Measurements from ENCODE around the gene SLC24A3. TPM values are rescaled to one million over a fixed set of nuclear protein-coding genes. Genes with fewer than 3 reads are reported as not detected.

The SLC24A3 gene
- total RNA-seq, 1 donor from 2014 or later: 14.0 TPM

DNA sequence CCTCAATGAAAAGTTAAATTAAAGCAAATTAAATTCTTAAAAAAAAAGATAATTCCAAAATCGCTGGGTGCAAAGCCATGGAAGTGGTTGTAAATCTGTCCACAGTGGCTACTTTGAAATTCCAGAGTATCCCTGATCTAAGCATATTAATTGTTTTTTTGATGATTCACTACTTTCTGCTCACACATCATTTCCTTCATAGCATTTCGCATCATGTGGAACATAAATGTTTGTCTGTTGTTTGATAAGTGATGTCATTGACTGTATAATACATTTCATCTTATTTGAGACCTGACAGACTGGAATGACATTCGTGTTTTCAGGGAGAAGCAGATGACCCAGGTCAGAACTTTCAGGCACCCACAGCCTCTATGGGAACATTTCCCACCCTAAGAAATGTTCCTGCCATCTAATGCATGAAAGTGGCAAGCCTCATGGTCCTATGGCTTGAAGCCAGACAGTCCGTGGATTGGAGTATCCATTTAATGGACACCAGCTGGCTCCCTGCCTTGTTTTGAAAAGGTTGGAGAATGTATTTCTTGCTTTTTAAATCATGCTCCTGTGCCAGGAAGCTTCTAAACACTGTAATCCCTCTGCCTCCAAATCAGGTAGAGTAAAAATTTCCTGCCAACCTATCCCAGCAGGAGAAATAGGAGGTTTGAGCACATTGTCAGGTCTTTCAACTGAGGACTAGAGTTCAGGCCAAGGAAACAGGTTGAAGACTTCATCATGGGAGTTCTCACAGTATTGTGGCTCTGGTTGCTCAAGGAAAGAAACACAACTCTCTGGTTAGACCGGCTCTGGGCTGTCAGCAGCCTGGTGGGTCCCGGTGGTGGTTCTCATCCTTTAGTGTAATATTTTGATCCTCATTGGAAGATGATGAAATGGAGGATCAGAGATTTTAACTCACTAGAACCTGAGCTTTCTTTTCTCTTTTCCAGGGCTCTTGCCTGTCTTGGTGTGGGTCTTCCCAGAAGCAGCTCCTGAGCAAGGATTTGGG lies 157.9 kb downstream of the SLC24A3 start:
- H3K9me3 Mint-ChIP-seq: peaks cover 6% of the 10 kb centered on the region
- DNase-seq (ENCODE audit: extremely low spot score, unreplicated experiment): no peak
- no peak overlapping the region for H3K27ac Mint-ChIP-seq
- TF ChIP-seq, protein P1, sequence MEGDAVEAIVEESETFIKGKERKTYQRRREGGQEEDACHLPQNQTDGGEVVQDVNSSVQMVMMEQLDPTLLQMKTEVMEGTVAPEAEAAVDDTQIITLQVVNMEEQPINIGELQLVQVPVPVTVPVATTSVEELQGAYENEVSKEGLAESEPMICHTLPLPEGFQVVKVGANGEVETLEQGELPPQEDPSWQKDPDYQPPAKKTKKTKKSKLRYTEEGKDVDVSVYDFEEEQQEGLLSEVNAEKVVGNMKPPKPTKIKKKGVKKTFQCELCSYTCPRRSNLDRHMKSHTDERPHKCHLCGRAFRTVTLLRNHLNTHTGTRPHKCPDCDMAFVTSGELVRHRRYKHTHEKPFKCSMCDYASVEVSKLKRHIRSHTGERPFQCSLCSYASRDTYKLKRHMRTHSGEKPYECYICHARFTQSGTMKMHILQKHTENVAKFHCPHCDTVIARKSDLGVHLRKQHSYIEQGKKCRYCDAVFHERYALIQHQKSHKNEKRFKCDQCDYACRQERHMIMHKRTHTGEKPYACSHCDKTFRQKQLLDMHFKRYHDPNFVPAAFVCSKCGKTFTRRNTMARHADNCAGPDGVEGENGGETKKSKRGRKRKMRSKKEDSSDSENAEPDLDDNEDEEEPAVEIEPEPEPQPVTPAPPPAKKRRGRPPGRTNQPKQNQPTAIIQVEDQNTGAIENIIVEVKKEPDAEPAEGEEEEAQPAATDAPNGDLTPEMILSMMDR (conservative IDR thresholded peaks at IDR 0.05): no peak
- no peaks in the 10 kb centered on the region for H3K27me3 Mint-ChIP-seq
- peaks cover 4% of the 10 kb centered on the region for H3K36me3 Mint-ChIP-seq
- H3K4me3 Mint-ChIP-seq: no peak overlapping the region
- peaks cover 11% of the 10 kb centered on the region for H3K4me1 Mint-ChIP-seq (ENCODE audit: unreplicated experiment)

DNA sequence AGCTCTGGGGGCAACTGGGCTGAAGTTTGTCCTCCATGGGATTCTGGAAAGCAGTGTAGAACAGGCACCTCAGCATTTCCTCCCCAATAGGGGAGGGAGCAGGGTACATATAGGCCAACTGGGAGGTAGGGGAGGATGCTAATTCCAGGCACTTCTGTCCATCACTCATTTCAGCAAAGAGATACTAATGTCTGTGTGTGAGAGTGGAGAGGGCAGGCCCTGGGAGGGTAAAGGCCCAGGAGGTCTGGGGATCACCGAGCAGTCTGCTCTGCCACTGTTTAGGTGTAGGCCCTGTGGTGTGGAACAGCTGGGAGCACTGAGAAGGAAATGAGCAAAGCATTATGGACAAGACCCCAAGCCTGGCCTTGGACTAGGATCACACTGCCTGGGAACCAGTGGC lies 158.7 kb downstream of the SLC24A3 start:
- peaks cover 4% of the 10 kb centered on the region for H3K36me3 Mint-ChIP-seq

DNA sequence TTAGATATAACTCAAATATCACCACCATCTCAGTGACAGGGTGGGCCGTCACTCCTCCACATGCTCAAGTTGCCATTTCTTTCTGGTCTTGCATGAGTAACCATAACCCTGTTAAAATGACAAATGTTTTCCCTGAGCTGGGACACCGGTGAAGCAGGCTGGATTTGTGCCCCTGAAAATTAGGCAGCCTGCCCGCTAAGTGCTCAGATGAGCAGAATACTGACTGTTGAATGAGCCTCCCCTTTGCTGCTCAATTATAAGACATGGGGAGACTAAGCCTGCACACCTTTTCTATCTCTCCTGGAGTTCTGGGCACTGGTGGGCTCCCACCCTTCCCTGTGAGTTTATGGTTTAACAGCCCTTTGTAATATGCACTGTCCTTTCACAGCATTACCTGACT lies 161.8 kb downstream of the SLC24A3 start:
- H3K9me3 Mint-ChIP-seq: no peaks in the 10 kb centered on the region
- peaks cover 4% of the 10 kb centered on the region for H3K4me1 Mint-ChIP-seq (ENCODE audit: unreplicated experiment)
- TF ChIP-seq, protein P1 (conservative IDR thresholded peaks at IDR 0.05): no peak
- H3K27me3 Mint-ChIP-seq: no peaks in the 10 kb centered on the region
- no peak for DNase-seq (ENCODE audit: extremely low spot score, unreplicated experiment)
- peaks cover 4% of the 10 kb centered on the region for H3K36me3 Mint-ChIP-seq
- H3K27ac Mint-ChIP-seq: no peak overlapping the region
- H3K4me3 Mint-ChIP-seq: no peak overlapping the region

More for the DNA sequence above, 158.7 kb downstream of the SLC24A3 start:
- H3K27ac Mint-ChIP-seq: no peak overlapping the region
- H3K4me1 Mint-ChIP-seq (ENCODE audit: unreplicated experiment): peaks cover 8% of the 10 kb centered on the region
- no peak overlapping the region for H3K4me3 Mint-ChIP-seq
- DNase-seq (ENCODE audit: extremely low spot score, unreplicated experiment): no peak
- peaks cover under 1% of the 10 kb centered on the region for H3K9me3 Mint-ChIP-seq
- TF ChIP-seq, protein P1 (conservative IDR thresholded peaks at IDR 0.05): no peak
- H3K27me3 Mint-ChIP-seq: no peaks in the 10 kb centered on the region

DNA sequence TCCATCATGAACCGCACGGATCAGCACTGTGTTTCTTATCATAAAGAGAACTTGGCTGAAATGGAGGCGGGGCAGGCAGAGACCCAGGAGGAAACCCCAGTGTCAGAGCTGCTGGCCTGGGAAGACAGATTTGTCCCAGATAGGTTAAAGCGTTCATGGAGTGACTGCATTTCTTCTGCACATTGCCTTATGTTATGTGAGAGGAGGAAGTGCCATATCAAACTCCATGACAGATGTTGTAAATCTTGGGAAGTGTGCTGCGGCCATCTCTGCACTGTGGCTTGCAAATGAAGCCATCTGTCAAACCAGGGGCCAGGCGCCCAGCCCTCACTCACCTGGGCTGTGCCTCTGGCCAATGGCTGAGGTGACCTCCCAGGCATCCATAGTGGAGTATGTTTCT lies 163.0 kb downstream of the SLC24A3 start:
- no peak for DNase-seq (ENCODE audit: extremely low spot score, unreplicated experiment)
- no peaks in the 10 kb centered on the region for H3K9me3 Mint-ChIP-seq
- peaks cover 8% of the 10 kb centered on the region for H3K4me1 Mint-ChIP-seq (ENCODE audit: unreplicated experiment)
- TF ChIP-seq, protein P1 (conservative IDR thresholded peaks at IDR 0.05): no peak
- no peak overlapping the region for H3K4me3 Mint-ChIP-seq
- H3K27ac Mint-ChIP-seq: no peak overlapping the region
- peaks cover 4% of the 10 kb centered on the region for H3K36me3 Mint-ChIP-seq
- H3K27me3 Mint-ChIP-seq: no peaks in the 10 kb centered on the region

DNA sequence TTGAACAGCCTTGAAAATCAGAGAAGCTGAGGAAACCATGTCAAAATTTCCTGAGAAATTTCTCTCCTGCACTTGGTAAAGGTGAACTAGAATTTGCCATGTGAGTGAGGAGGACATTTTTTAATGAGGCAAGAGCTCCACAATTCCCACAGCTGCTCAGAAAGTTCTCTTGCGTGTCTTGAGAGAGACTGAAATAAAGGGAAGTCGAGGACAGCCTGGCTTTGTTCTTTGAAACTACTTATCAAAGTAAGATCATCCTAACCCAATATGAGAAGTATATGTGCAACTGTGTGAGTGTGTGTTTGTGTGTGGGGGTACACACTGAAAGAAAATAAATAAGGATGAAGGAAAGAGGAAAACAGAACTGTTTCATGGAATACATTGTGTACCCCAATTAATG lies 163.4 kb downstream of the SLC24A3 start:
- H3K4me1 Mint-ChIP-seq (ENCODE audit: unreplicated experiment): peaks cover 10% of the 10 kb centered on the region
- no peaks in the 10 kb centered on the region for H3K27me3 Mint-ChIP-seq
- TF ChIP-seq, protein P1 (conservative IDR thresholded peaks at IDR 0.05): no peak

More for the DNA sequence above, 163.4 kb downstream of the SLC24A3 start:
- Mint-ChIP-seq H3K4me3 (no peak overlapping the region), H3K36me3 (peaks cover 4% of the 10 kb centered on the region), H3K9me3 (no peaks in the 10 kb centered on the region), H3K27ac (no peak overlapping the region)
- DNase-seq (ENCODE audit: extremely low spot score, unreplicated experiment): no peak

Data from type B pancreatic cell (in vitro differentiated cells).